WI38 (cell line): Measurements from ENCODE around the gene CCNY.

Source experiments
- H3K4me3 ChIP-seq: 2 replicates; pipeline ENCODE4 v1.5.1; 2011; ENCODE audit warnings: low read depth, mild to moderate bottlenecking, control low read depth, low read length
- CTCF ChIP-seq: IDR thresholded peaks from 2 replicates; pipeline ENCODE4 v1.5.1; 2012; ENCODE audit warnings: low read depth, mild to moderate bottlenecking, control low read depth, low read length

The CCNY gene

GRCh38 chr10:35466661-35467060 lies 130.4 kb downstream of the CCNY start:
- no peak for TF ChIP-seq CTCF
- H3K4me3 ChIP-seq, result no peak overlapping the region

GRCh38 chr10:35467186-35467585 lies 130.9 kb downstream of the CCNY start:
- no peak for TF ChIP-seq CTCF
- no peak overlapping the region for H3K4me3 ChIP-seq

DNA sequence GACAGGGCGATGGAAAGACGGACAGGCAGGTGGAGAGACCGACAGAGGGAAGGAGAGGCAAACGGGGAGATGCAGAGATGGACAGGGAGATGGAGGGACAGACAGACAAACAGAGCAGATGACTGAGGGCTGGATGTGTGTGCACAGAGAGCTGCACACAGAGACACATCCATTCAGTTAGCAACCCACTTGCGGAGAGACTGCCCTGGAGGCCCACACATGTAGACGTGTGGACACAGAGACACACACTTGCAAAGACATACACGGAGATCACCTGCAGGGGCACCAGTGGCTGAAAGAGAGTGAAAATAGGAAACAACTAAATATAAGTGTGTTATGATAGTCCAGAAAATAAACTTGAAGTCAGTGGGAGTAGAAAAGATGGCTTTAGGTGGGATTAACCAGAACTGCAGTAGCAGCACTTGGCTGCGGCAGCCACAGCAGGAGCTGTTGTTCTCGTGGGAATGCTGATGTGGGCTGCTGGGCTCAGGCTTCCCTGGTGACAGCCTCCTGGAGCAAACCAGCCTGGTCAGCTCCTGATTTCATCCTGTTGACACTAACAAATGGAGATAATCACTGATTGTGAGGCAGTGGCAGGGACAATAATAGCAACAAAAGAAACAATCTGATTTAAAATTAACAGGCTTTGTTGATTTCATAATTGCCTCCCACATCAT lies 134.1 kb downstream of the CCNY start:
- no peak for TF ChIP-seq CTCF
- H3K4me3 ChIP-seq, result no peak overlapping the region

- TF ChIP-seq CTCF, result no peak
Observed at GRCh38 chr10:35470925-35471315, 134.6 kb downstream of the CCNY start.

DNA sequence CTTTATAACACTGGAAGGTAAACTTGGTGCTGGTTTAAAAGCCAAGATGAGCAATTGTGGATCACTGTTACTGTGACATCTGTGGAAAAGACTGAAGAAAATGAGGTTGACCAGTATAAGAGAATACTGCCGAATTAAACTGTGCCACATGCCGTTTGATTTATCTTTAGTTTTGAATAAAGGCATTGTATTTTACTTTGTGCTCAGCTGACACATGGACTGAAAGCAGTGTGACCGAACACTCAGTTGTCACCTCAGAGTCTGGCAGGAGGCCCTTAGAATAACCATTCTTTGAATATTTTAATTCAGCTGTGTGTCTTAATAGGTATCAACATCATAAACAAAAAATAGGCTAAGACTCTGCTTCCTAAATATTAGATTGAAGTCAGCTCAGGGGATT lies 135.1 kb downstream of the CCNY start:
- TF ChIP-seq CTCF, result no peak
- H3K4me3 ChIP-seq, result no peak overlapping the region

More at GRCh38 chr10:35470925-35471315, 134.6 kb downstream of the CCNY start:
- H3K4me3 ChIP-seq, result no peak overlapping the region

DNA sequence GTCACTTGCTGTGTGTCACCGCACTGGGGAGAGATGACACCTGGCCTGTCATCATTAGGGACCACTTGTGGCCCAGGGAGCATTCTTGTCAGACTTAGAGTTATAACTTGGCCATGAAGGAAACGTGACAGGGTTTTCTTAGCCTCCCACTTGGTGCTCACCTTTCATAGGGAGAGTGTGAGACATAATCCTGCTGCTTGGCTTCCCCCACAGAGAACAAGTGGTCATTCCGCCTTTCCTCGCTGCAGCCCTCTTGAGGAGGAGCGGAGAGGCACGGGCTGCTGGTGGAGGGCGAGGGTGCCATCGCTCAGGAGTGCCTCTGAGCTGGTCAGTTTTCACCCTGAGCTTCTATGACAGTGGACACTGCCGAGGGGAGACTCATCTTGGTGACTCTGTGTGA lies 143.8 kb downstream of the CCNY start:
- no peak overlapping the region for H3K4me3 ChIP-seq
- no peak for TF ChIP-seq CTCF

DNA sequence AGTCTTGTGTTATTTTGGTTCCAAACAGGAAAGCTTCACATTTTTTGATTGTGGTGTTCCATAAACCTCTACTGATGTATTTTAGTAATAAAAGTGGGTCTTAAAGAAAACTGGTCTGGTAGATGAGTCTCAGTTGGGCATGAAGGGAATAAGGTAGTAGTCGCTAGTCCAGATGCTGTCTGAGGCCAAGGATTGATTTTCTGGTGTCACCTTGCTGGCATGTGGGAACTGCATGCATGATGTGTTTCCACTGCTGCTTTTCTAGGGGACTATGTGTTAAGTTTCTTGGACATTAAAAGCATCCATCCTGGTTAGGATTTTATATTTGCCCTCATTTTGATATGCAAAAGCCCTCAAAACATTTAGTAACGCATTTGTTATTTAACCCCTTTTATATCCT lies 145.1 kb downstream of the CCNY start:
- no peak overlapping the region for H3K4me3 ChIP-seq
- TF ChIP-seq CTCF, result no peak
